Caco-2 (cell line): Measurements from ENCODE around the gene GRIK4. TPM values are rescaled to one million over a fixed set of nuclear protein-coding genes. Genes with fewer than 3 reads are reported as not detected.

Experiments
- BruUV-seq: library from RNA; stranded (reverse); fragments of 400-500 nt; replicated peaks from 2 replicates; lab custom pipeline; 2021; lab: Mats Ljungman, UMichigan
- CTCF ChIA-PET: fragments of 300-600 bp; sonication (Branson Sonifier 250); formaldehyde crosslinking; loops from one replicate; lab custom pipeline; 2022; ENCODE audit warnings: antibody characterized with exemption; lab: Charles Lee
- POLR2A ChIA-PET: fragments of 300-600 bp; sonication (Branson Sonifier 250); formaldehyde crosslinking; loops from one replicate; lab custom pipeline; 2022; ENCODE audit warnings: antibody characterized with exemption; lab: Charles Lee
- DNase-seq, 2 experiments: peaks; one replicate each; pipeline versions ENCODE4 v3.0.0 to v3.0.0-alpha.2; 2020 to 2022
- H3K27me3 ChIP-seq: replicated peaks from 2 replicates; pipeline ENCODE4 v1.6.0; 2011; ENCODE audit warnings: low read length; ENCODE audit not compliant: control insufficient read depth, insufficient read depth
- H3K36me3 ChIP-seq: 2 replicates; pipeline ENCODE4 v1.5.1; 2011; ENCODE audit warnings: low read length; ENCODE audit not compliant: control insufficient read depth, insufficient read depth
- H3K4me1 ChIP-seq: fragments of 250-450 bp; sonication (Bioruptor Pico); 2 replicates; pipeline ENCODE4 v1.5.1; 2020; ENCODE audit warnings: mild to moderate bottlenecking
- H3K4me3 ChIP-seq: 2 replicates; pipeline ENCODE4 v1.5.1; 2011; ENCODE audit warnings: low read depth, mild to moderate bottlenecking, control low read depth, low read length
- H3K9me3 ChIP-seq: fragments of 250-450 bp; sonication (Bioruptor Pico); 2 replicates; pipeline ENCODE4 v1.5.1; 2020; ENCODE audit warnings: mild to moderate bottlenecking, moderate library complexity
- H3K27ac Mint-ChIP-seq: one replicate; pipeline ENCODE4 v1.8.0; 2022; ENCODE audit warnings: mixed read lengths; ENCODE audit not compliant: unreplicated experiment
- H3K27me3 Mint-ChIP-seq: one replicate; pipeline ENCODE4 v1.8.0; 2022; ENCODE audit warnings: mixed read lengths; ENCODE audit not compliant: insufficient read depth, unreplicated experiment
- H3K36me3 Mint-ChIP-seq: one replicate; pipeline ENCODE4 v1.8.0; 2022; ENCODE audit warnings: mild to moderate bottlenecking, mixed read lengths; ENCODE audit not compliant: insufficient read depth, unreplicated experiment
- H3K4me1 Mint-ChIP-seq: one replicate; pipeline ENCODE4 v1.8.0; 2022; ENCODE audit warnings: low read depth, mixed read lengths; ENCODE audit not compliant: unreplicated experiment
- H3K4me3 Mint-ChIP-seq: one replicate; pipeline ENCODE4 v1.8.0; 2022; ENCODE audit warnings: mild to moderate bottlenecking, moderate library complexity, mixed read lengths; ENCODE audit not compliant: unreplicated experiment
- H3K9me3 Mint-ChIP-seq: one replicate; pipeline ENCODE4 v1.8.0; 2022; ENCODE audit warnings: mixed read lengths; ENCODE audit not compliant: unreplicated experiment
- CTCF ChIP-seq, 2 experiments: fragments of 200-600 bp in 1 of 2; IDR thresholded peaks; 1 replicate in 1 of 2; 2 replicates in 1 of 2; pipeline versions ENCODE4 v1.5.1 to v1.8.0; 2011 to 2022; ENCODE audit warnings: antibody characterized with exemption in 1 of 2, control low read depth in 1 of 2, inconsistent platforms in 1 of 2, low read depth in 1 of 2, low read length in 1 of 2, mild to moderate bottlenecking in 1 of 2, moderate library complexity in 1 of 2; ENCODE audit not compliant: insufficient read depth in 1 of 2, severe bottlenecking in 1 of 2, unreplicated experiment in 1 of 2
- intact Hi-C: fragments of 100-400 bp; cut with micrococcal nuclease; formaldehyde crosslinking; loops from one replicate; pipeline ENCODE4 v1.10.0; 2022; ENCODE audit not compliant: unreplicated experiment
- total RNA-seq: library from RNA; stranded (reverse); gene quantifications from 2 replicates; pipeline ENCODE4 v1.2.3, GENCODE V29; 2022

Gene GRIK4
- total RNA-seq, 1 experiment from 2014 or later: 2.0 TPM

DNA sequence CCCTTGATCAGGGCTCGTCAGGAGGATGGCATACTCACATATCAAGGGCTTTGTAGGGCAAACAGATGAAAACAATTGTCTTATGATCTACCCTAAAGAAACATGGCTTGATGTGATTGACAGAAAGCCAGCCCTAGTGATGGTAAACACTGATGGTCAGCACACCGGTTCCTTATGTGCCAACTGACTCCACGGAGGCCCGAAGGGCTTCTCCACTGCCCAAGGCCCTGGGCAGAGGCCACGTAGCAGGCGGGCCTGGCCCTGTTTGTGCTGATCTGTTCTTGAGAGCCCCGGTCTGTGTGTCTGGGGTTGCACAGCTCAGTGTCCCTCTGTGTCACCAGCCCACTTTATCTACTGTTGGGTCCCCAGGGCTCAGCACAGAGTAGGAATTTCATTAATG, 115.2 kb downstream of the GRIK4 start:
- H3K27me3 ChIP-seq: no peaks in the 10 kb centered on the region
- CTCF ChIA-PET: interaction anchor here (1.4 kb wide), 1 partner anchor 48 kb away, joined by 4 read pairs; no protein-coding TSS in a partner anchor
- TF ChIP-seq CTCF (IDR thresholded peaks at IDR 0.05; ENCODE audit: insufficient read depth in 1 of 2, low read depth in 1 of 2, low read length in 1 of 2, severe bottlenecking in 1 of 2, unreplicated experiment in 1 of 2): no peak

DNA sequence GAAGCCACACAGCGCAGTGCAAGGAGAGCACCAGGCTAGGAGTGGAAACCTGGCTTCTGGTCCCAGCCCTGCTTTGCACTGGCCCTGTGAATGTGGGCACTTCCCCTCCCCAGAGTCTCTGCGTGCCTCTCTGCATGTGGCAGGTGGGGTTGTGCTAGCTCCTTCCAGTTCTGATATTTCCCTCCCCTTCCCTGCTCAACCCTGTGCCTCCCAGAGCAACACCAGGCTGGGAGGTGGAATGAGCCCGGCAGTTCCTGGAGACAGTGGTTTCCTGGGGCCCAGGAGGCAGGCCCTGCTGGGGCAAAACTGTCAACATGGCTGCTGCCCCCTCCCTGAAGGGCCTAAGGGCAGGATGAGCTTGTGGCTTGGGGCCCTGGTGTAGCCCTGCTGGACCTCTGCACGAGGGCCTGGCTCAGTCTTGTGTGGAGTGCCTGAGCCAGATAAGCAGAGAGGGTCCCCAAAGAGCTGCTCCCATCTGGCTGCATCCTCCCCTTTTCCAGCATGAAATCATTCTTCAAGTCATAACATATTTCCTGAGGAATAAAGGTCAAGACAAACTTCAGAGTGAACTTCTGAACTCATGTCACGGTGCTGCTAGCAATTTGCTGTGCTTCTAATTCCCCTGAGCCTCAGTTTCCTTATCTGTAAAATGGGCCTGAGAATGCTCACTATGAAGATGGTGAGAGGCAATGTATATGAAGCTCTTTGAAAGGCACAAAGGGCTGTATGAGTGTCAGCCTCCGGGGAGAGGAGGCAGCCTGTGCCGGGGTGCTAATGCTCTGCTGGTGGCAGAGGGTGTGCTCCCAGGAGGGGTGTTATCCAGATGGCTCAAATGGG, 116.0 kb downstream of the GRIK4 start:
- no peaks in the 10 kb centered on the region for H3K36me3 Mint-ChIP-seq
- H3K4me3 Mint-ChIP-seq: no peak overlapping the region
- Histone ChIP-seq H3K36me3 (no peaks in the 10 kb centered on the region), H3K4me3 (no peak overlapping the region), H3K27me3 (no peaks in the 10 kb centered on the region), H3K4me1 (peaks cover 9% of the 10 kb centered on the region; the same call in 1 of the 2 replicates), H3K9me3 (no peaks in the 10 kb centered on the region)
- BruUV-seq: no TSS peak
- CTCF ChIA-PET: interaction anchor here (1.4 kb wide), 1 partner anchor 47 kb away, joined by 4 read pairs; no protein-coding TSS in a partner anchor
- no peak overlapping the region for H3K27ac Mint-ChIP-seq
- H3K27me3 Mint-ChIP-seq: peaks cover 3% of the 10 kb centered on the region
- DNase-seq: no peak
- no peak for TF ChIP-seq CTCF (IDR thresholded peaks at IDR 0.05; ENCODE audit: insufficient read depth in 1 of 2, low read depth in 1 of 2, low read length in 1 of 2, severe bottlenecking in 1 of 2, unreplicated experiment in 1 of 2)
- intact Hi-C loops: no loop called here
- POLR2A ChIA-PET: no interaction called here
- no peaks in the 10 kb centered on the region for H3K9me3 Mint-ChIP-seq
- no peaks in the 10 kb centered on the region for H3K4me1 Mint-ChIP-seq

More for the DNA sequence above, 115.2 kb downstream of the GRIK4 start:
- Histone ChIP-seq H3K9me3 (no peaks in the 10 kb centered on the region), H3K4me1 (peaks cover 6% of the 10 kb centered on the region; the same call in 1 of the 2 replicates), H3K4me3 (no peak overlapping the region), H3K36me3 (no peaks in the 10 kb centered on the region)
- Mint-ChIP-seq H3K4me1 (no peaks in the 10 kb centered on the region), H3K27ac (no peak overlapping the region), H3K27me3 (peaks cover 3% of the 10 kb centered on the region), H3K9me3 (no peaks in the 10 kb centered on the region), H3K36me3 (no peaks in the 10 kb centered on the region), H3K4me3 (no peak overlapping the region)
- DNase-seq: no peak
- intact Hi-C loops: no loop called here
- no TSS peak for BruUV-seq
- POLR2A ChIA-PET: no interaction called here

DNA sequence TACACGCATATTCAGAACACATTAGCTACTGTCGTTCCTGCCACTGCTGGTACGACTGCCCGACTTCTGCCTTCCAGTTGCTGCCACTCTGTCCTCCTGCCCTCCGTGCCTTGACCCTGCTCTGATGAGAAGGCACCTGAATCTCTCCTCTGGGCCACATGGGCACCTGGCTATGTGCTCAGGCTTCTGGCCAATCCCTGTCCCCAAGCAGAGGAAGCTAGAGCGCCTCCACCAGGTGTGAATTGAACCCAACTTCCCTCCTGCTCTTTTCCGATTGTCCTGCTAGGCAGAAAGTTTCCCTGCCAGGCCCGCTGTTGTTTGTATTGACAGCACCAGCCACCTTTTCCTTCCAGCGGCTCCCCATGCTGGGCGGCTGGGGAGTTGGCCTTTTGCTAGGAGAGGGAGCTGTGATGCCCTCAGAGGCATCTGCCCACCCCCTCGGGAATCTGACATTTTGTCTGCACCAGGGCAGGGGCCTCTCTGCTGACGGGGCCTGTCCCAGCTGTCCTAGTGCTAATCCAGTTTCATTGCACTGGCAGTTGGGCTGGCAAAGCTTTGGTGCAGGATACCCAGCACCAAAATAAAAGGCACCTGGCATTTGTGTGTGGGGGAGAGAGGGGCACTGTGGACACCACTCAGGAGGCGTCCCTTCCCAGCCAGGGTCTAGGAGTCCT, 118.0 kb downstream of the GRIK4 start:
- no TSS peak for BruUV-seq
- CTCF ChIA-PET: interaction anchor here (1.0 kb wide), 1 partner anchor 118 kb away, joined by 3 read pairs; the partner anchor contains the start of gene GRIK4
- Histone ChIP-seq H3K27me3 (no peaks in the 10 kb centered on the region), H3K4me1 (peaks cover 9% of the 10 kb centered on the region; the same call in 1 of the 2 replicates), H3K9me3 (no peaks in the 10 kb centered on the region), H3K4me3 (no peak overlapping the region), H3K36me3 (no peaks in the 10 kb centered on the region)
- TF ChIP-seq CTCF (IDR thresholded peaks at IDR 0.05; ENCODE audit: insufficient read depth in 1 of 2, low read depth in 1 of 2, low read length in 1 of 2, severe bottlenecking in 1 of 2, unreplicated experiment in 1 of 2): no peak
- intact Hi-C loops: loop anchor here (5.0 kb wide), 1 partner anchor 58 kb away; no protein-coding TSS in a partner anchor
- DNase-seq: no peak
- Mint-ChIP-seq H3K27ac (no peak overlapping the region), H3K4me1 (no peaks in the 10 kb centered on the region), H3K9me3 (no peaks in the 10 kb centered on the region), H3K4me3 (no peak overlapping the region), H3K36me3 (no peaks in the 10 kb centered on the region), H3K27me3 (peaks cover 3% of the 10 kb centered on the region)
- POLR2A ChIA-PET: no interaction called here
